Measurements from ENCODE around the gene TTC21B.

The TTC21B gene

DNA sequence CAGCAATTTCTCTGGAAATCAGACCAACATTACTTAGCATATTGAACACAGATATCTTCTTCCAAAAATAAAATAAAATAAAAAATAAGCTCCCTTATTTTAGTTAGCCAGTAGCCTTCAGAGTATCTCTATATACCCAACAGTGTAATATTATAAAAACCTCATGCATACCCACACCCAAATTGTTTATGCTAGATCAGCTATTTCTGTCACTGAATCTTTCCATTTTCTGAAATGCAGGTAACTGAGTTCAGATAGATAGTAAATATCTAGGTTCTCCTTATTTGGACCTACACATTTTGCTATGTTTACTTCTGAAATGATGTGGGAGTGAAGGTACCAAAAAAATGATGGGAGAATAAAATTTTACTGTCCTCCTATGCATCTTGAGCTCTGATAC, 39.9 kb downstream of the TTC21B start:
- Histone ChIP-seq H3K27me3 (ENCODE audit: control insufficient read depth, insufficient read depth, low read length) (no peaks in the 10 kb centered on the region), H3K9me3 (ENCODE audit: control insufficient read depth, insufficient read depth, low read length) (no peaks in the 10 kb centered on the region), H3K9ac (ENCODE audit: low read depth, low read length) (no peak overlapping the region), H3K4me1 (ENCODE audit: control insufficient read depth, insufficient read depth, low read length) (no peaks in the 10 kb centered on the region), H3K36me3 (ENCODE audit: control insufficient read depth, insufficient read depth, low read length) (peaks cover 4% of the 10 kb centered on the region), H3K4me3 (ENCODE audit: low read depth, low read length) (no peak overlapping the region)

DNA sequence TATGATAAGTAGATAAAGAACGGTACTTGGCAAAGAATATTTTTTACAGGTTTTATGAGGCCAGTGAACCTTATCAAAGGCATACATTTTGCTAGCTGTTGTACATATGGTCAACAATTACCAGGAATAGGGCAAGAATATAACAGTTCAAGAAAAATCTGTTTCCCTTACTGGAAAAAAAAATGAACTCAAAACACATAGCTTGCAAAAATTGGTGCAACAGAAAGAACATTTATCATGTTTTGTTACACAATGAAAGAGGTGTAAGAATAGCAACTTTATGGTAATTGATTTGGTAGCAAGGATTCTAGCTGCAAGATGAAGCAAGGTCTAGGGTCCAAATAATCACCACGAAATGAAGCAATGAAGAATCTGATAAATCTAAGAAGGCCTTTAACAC, 41.6 kb downstream of the TTC21B start:
- peaks cover 4% of the 10 kb centered on the region for H3K36me3 ChIP-seq (ENCODE audit: control insufficient read depth, insufficient read depth, low read length)
- H3K4me1 ChIP-seq (ENCODE audit: control insufficient read depth, insufficient read depth, low read length) = no peaks in the 10 kb centered on the region
- H3K27me3 ChIP-seq (ENCODE audit: control insufficient read depth, insufficient read depth, low read length) = no peaks in the 10 kb centered on the region
- H3K9me3 ChIP-seq (ENCODE audit: control insufficient read depth, insufficient read depth, low read length) = no peaks in the 10 kb centered on the region
- no peak overlapping the region for H3K9ac ChIP-seq (ENCODE audit: low read depth, low read length)
- H3K4me3 ChIP-seq (ENCODE audit: low read depth, low read length) = no peak overlapping the region

GRCh38 chr2:165911231-165911630, 42.3 kb downstream of the TTC21B start:
- Histone ChIP-seq H3K36me3 (ENCODE audit: control insufficient read depth, insufficient read depth, low read length) (peaks cover 4% of the 10 kb centered on the region), H3K9me3 (ENCODE audit: control insufficient read depth, insufficient read depth, low read length) (no peaks in the 10 kb centered on the region), H3K4me3 (ENCODE audit: low read depth, low read length) (no peak overlapping the region), H3K4me1 (ENCODE audit: control insufficient read depth, insufficient read depth, low read length) (no peaks in the 10 kb centered on the region), H3K27me3 (ENCODE audit: control insufficient read depth, insufficient read depth, low read length) (no peaks in the 10 kb centered on the region), H3K9ac (ENCODE audit: low read depth, low read length) (no peak overlapping the region)

GRCh38 chr2:165909466-165909865, 44.1 kb downstream of the TTC21B start:
- Histone ChIP-seq H3K4me1 (ENCODE audit: control insufficient read depth, insufficient read depth, low read length) (no peaks in the 10 kb centered on the region), H3K9me3 (ENCODE audit: control insufficient read depth, insufficient read depth, low read length) (no peaks in the 10 kb centered on the region), H3K4me3 (ENCODE audit: low read depth, low read length) (no peak overlapping the region), H3K36me3 (ENCODE audit: control insufficient read depth, insufficient read depth, low read length) (no peaks in the 10 kb centered on the region), H3K9ac (ENCODE audit: low read depth, low read length) (no peak overlapping the region), H3K27me3 (ENCODE audit: control insufficient read depth, insufficient read depth, low read length) (no peaks in the 10 kb centered on the region)

- Histone ChIP-seq H3K27me3 (ENCODE audit: control insufficient read depth, insufficient read depth, low read length) (no peaks in the 10 kb centered on the region), H3K9me3 (ENCODE audit: control insufficient read depth, insufficient read depth, low read length) (no peaks in the 10 kb centered on the region), H3K9ac (ENCODE audit: low read depth, low read length) (no peak overlapping the region), H3K36me3 (ENCODE audit: control insufficient read depth, insufficient read depth, low read length) (no peaks in the 10 kb centered on the region), H3K4me3 (ENCODE audit: low read depth, low read length) (no peak overlapping the region), H3K4me1 (ENCODE audit: control insufficient read depth, insufficient read depth, low read length) (no peaks in the 10 kb centered on the region)
Observed at GRCh38 chr2:165905854-165906253, 47.7 kb downstream of the TTC21B start.

GRCh38 chr2:165905269-165905668, 48.3 kb downstream of the TTC21B start:
- H3K9me3 ChIP-seq (ENCODE audit: control insufficient read depth, insufficient read depth, low read length) = no peaks in the 10 kb centered on the region
- H3K4me3 ChIP-seq (ENCODE audit: low read depth, low read length) = no peak overlapping the region
- H3K36me3 ChIP-seq (ENCODE audit: control insufficient read depth, insufficient read depth, low read length) = no peaks in the 10 kb centered on the region

DNA sequence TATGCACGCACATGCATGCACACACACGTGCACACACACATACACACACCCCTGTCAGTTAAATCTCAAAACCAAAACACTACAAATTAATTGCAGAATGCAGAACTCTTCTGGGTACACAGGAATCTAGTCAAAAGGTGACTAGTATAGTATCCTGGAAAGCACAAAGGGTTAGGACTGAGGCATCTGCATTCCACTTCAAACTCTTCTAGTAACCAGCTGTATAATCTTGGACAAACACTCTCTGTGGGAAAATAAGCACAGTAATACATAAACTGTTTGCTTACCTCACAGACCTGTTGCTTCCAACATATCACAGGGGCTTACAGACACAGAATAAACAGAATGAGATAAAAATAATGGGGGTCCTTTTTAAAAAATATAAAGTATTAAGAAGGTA, 49.1 kb downstream of the TTC21B start:
- Histone ChIP-seq H3K27me3 (ENCODE audit: control insufficient read depth, insufficient read depth, low read length) (no peaks in the 10 kb centered on the region), H3K4me1 (ENCODE audit: control insufficient read depth, insufficient read depth, low read length) (no peaks in the 10 kb centered on the region), H3K4me3 (ENCODE audit: low read depth, low read length) (no peak overlapping the region), H3K9ac (ENCODE audit: low read depth, low read length) (no peak overlapping the region), H3K36me3 (ENCODE audit: control insufficient read depth, insufficient read depth, low read length) (no peaks in the 10 kb centered on the region), H3K9me3 (ENCODE audit: control insufficient read depth, insufficient read depth, low read length) (no peaks in the 10 kb centered on the region)

More at GRCh38 chr2:165905269-165905668, 48.3 kb downstream of the TTC21B start:
- Histone ChIP-seq H3K4me1 (ENCODE audit: control insufficient read depth, insufficient read depth, low read length) (no peaks in the 10 kb centered on the region), H3K27me3 (ENCODE audit: control insufficient read depth, insufficient read depth, low read length) (no peaks in the 10 kb centered on the region), H3K9ac (ENCODE audit: low read depth, low read length) (no peak overlapping the region)

DNA sequence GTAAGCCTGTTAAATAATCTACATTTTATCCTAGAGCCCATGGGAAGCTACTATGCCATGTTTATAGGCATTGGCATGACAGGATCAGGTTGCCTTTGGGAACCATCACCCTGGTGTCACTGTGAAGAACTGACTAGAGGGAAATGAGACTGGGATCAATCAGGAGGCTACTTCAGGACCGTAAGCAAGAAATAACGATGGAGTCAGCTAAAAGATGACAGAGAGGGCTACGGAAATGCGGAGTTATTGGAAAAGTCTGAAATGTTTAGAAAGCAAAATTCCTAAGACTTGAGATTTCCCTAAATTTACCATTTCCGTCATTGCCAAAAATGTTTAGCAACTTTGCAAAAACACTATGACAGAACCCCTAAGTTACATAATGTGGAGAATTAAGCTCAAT, 50.2 kb downstream of the TTC21B start:
- Histone ChIP-seq H3K4me1 (ENCODE audit: control insufficient read depth, insufficient read depth, low read length) (no peaks in the 10 kb centered on the region), H3K9me3 (ENCODE audit: control insufficient read depth, insufficient read depth, low read length) (no peaks in the 10 kb centered on the region), H3K27me3 (ENCODE audit: control insufficient read depth, insufficient read depth, low read length) (no peaks in the 10 kb centered on the region), H3K9ac (ENCODE audit: low read depth, low read length) (no peak overlapping the region), H3K36me3 (ENCODE audit: control insufficient read depth, insufficient read depth, low read length) (no peaks in the 10 kb centered on the region), H3K4me3 (ENCODE audit: low read depth, low read length) (no peak overlapping the region)

DNA sequence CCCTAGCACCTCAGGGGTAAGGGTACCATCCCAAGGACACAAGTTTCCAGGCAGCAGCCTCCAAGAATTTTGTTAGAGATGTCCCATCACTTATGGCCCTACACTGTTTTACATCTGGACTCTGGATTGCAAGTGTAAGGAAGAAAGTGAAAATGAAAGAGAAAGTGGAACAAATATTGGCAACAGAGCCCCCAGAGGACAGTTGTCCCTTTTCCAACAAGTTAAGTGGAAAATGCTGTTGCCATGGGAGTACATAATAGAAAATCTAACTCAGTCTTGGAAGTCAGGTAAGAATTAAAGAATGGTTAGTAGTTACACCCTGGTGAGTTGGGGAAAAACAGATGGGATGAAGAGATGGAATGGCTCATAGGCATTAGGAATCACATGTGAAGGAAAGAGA, 50.6 kb downstream of the TTC21B start:
- H3K27me3 ChIP-seq (ENCODE audit: control insufficient read depth, insufficient read depth, low read length) = no peaks in the 10 kb centered on the region
- no peaks in the 10 kb centered on the region for H3K9me3 ChIP-seq (ENCODE audit: control insufficient read depth, insufficient read depth, low read length)
- H3K9ac ChIP-seq (ENCODE audit: low read depth, low read length) = no peak overlapping the region
- no peaks in the 10 kb centered on the region for H3K4me1 ChIP-seq (ENCODE audit: control insufficient read depth, insufficient read depth, low read length)
- no peaks in the 10 kb centered on the region for H3K36me3 ChIP-seq (ENCODE audit: control insufficient read depth, insufficient read depth, low read length)
- no peak overlapping the region for H3K4me3 ChIP-seq (ENCODE audit: low read depth, low read length)

DNA sequence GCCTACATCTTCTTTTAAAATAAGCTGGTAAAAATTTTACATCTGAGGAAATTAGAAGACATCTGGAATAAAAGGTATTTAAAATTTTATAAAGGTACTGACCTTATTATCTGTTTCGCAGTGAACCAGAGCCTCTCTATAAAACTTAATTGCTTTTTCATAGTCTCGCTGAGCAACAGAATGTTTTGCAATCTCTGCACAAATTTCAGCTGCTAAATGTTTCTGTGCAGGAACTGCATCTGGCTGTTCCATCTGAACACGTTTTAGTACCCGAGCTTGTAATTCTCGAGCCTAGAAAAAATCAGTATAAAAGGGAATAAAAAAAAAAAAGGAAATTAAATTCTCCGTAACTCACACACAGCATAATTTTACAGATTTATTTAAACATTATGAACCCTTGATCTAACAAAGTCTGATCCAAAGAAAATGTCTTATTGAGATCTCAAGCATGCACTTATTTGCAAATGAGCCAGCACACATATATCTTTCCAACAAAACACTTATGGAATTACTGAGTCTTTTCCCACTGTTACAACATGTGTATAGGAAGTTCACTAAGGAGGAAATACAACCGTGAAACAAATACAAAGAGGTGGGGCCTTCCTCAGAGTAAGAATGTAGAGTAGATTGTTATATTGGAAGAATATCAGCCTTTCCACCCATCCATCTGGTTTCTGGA, 51.8 kb downstream of the TTC21B start:
- no peak overlapping the region for H3K9ac ChIP-seq (ENCODE audit: low read depth, low read length)
- H3K36me3 ChIP-seq (ENCODE audit: control insufficient read depth, insufficient read depth, low read length) = no peaks in the 10 kb centered on the region
- no peaks in the 10 kb centered on the region for H3K4me1 ChIP-seq (ENCODE audit: control insufficient read depth, insufficient read depth, low read length)
- H3K9me3 ChIP-seq (ENCODE audit: control insufficient read depth, insufficient read depth, low read length) = no peaks in the 10 kb centered on the region
- no peak overlapping the region for H3K4me3 ChIP-seq (ENCODE audit: low read depth, low read length)
- H3K27me3 ChIP-seq (ENCODE audit: control insufficient read depth, insufficient read depth, low read length) = no peaks in the 10 kb centered on the region

DNA sequence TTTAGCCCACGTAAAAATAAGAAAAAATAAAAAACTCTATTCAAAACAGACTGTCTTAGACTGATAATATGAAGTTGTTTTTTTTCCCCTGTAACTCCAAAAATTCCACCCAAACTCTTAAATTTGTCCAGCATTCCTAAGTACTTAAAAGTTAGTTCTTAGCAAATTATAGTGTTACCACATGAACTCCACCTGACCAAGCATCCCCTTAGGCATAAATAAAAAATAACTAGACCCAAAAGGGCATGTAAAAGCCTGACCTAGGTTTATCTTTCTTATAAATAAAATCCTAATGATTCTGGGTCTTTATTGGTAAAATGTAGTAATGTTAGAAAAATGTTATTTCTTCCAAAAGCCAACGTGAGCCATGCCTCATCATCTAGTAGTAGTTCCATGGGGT, 54.3 kb downstream of the TTC21B start:
- no peak overlapping the region for H3K9ac ChIP-seq (ENCODE audit: low read depth, low read length)
- H3K36me3 ChIP-seq (ENCODE audit: control insufficient read depth, insufficient read depth, low read length) = no peaks in the 10 kb centered on the region
- H3K4me3 ChIP-seq (ENCODE audit: low read depth, low read length) = no peak overlapping the region
- H3K9me3 ChIP-seq (ENCODE audit: control insufficient read depth, insufficient read depth, low read length) = no peaks in the 10 kb centered on the region
- no peaks in the 10 kb centered on the region for H3K27me3 ChIP-seq (ENCODE audit: control insufficient read depth, insufficient read depth, low read length)
- H3K4me1 ChIP-seq (ENCODE audit: control insufficient read depth, insufficient read depth, low read length) = no peaks in the 10 kb centered on the region

DNA sequence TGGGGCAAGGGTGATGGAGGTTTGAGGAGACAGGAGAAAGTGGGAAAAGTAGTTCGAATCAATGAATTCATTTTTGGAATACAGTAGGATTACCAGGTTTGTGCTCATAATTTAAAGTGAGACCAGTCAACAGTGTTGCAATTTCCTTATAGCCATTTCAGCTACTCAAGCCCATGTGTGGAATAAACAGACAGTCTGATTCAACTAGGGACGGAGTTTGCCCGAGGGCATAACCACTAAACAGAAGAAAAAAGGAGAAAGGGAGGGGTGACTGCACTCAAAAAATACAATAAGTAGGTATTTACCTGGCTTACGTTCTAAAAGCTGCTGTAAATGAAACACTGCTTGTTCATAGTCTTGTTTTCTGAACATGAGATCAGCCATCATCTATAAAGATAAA, 55.2 kb downstream of the TTC21B start:
- Histone ChIP-seq H3K36me3 (ENCODE audit: control insufficient read depth, insufficient read depth, low read length) (no peaks in the 10 kb centered on the region), H3K4me3 (ENCODE audit: low read depth, low read length) (no peak overlapping the region), H3K9ac (ENCODE audit: low read depth, low read length) (no peak overlapping the region), H3K4me1 (ENCODE audit: control insufficient read depth, insufficient read depth, low read length) (no peaks in the 10 kb centered on the region), H3K9me3 (ENCODE audit: control insufficient read depth, insufficient read depth, low read length) (no peaks in the 10 kb centered on the region), H3K27me3 (ENCODE audit: control insufficient read depth, insufficient read depth, low read length) (no peaks in the 10 kb centered on the region)
